D721Med (cell line): Measurements from ENCODE around the gene CCDC158.

ENCODE experiments used
- DNase-seq: peaks from one replicate; pipeline ENCODE4 v3.0.0; 2011; ENCODE audit warnings: low spot score; ENCODE audit not compliant: insufficient read length
- FAIRE-seq: peaks from 2 replicates; lab custom pipeline; 2011; peaks lifted over from hg19 to GRCh38; lab: Jason Lieb, UNC
- TF ChIP-seq, protein P1 (sequence below): IDR thresholded peaks from 2 replicates; pipeline ENCODE4 v1.5.1; 2012; ENCODE audit warnings: mild to moderate bottlenecking, control low read depth; ENCODE audit not compliant: insufficient read depth; ENCODE audit errors: missing control alignments

CCDC158 gene

DNA sequence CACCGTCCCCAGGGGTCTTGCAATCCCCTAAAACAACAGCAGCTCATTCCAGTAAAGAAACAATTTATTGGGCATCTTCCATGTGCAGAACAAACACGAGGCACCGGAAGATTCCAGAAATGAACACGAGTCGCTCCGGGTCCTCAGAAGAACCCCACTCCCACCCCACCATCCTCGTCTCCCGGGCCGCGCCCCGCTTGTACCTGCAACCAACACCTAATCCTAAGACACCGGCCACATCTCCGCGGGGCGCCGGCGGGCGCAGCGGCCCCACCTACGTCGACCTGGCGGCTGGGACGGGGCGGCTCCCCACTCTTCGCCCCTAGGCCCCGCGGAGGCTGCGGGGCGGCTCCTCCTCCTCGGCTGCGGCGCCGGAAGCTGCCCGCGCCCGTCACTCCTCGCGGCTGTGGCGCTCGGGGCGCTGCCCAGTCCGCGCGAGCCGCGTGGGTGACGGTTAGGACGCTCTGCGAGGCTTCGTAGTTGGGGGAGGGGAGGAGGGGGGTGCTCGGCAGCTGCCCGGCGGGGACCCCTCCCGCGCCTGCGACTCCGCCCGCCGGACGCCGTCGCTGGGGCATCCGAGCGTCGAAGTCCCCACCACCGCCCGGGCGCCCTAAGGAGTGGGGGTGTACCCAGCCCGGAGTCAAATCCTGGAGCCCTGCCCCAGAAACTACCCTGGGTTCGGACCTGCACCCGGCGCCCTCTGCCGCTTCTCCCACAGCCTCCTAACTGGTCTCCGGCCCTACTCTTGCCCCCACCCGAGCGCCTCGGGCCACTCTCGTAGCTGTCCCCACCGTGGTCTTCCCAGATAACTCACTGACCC, at the start of gene CCDC158:
TSS of gene CCDC158 (minus strand) at position 380 of the 820 bp plus-strand sequence. CDS start 17,934 bp downstream, outside the sequence.
- TF ChIP-seq, protein P1, sequence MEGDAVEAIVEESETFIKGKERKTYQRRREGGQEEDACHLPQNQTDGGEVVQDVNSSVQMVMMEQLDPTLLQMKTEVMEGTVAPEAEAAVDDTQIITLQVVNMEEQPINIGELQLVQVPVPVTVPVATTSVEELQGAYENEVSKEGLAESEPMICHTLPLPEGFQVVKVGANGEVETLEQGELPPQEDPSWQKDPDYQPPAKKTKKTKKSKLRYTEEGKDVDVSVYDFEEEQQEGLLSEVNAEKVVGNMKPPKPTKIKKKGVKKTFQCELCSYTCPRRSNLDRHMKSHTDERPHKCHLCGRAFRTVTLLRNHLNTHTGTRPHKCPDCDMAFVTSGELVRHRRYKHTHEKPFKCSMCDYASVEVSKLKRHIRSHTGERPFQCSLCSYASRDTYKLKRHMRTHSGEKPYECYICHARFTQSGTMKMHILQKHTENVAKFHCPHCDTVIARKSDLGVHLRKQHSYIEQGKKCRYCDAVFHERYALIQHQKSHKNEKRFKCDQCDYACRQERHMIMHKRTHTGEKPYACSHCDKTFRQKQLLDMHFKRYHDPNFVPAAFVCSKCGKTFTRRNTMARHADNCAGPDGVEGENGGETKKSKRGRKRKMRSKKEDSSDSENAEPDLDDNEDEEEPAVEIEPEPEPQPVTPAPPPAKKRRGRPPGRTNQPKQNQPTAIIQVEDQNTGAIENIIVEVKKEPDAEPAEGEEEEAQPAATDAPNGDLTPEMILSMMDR = no peak
- no peak for FAIRE-seq
- DNase-seq = no peak

DNA sequence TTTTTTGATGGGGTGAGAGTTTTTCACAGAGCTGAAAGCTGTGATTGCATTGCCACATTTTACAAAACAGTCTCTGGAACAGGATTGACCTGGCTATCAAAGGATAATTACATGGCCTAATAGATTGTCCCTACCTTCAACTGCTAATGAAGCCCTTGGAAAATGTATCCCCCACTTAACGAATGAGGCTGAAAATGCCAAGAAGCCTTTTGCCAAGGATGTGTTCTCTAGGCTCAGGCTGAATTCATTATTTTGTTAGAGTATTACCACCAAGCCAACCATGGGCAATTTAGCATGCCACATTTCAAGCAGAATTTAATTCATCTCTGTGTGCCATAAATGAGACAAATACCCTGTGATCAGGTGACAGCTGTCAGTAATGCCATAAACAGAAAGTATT, 49.6 kb upstream of the CCDC158 start:
- no peak for DNase-seq
- no peak for FAIRE-seq
- TF ChIP-seq, protein P1 = no peak

DNA sequence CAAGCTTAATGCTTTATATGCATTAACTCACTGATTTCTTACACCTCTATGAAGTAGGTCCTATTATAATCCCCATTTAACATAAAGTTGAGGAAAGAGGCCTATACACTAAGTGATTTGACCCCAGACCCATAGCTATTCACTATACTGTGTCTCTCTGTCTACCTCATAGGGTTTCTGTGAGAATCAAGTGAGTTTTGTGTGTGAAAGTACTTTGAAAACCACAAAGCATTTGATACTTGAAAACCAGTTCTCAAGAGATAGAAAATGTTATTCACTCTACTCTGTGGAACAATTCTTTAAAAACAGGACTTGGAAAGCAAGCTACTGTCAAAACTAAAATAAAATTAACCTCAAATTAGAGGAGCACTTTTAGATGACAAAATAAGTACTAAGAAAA, 49.1 kb upstream of the CCDC158 start:
- FAIRE-seq (no peak), DNase-seq (no peak)

DNA sequence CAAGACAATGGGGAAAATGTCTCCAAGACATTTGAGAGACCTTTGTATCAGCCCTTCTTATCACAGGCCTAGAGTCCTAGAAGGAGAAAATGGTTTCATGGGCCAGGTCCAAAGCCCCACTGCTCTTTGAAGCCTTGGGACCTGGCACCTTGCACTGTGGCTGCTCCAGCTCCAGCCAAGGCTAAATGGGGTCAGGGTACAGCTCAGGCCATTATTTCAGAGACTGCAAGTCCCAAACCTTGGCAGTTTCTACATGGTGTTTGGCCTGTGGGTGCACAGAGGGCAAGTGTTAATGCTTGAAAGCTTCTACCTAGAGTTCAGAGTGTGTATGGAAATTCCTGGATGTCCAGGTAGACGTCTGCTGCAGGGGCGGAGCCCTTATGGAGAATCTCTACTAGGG, 42.6 kb upstream of the CCDC158 start:
- DNase-seq (no peak), FAIRE-seq (no peak)

More for the DNA sequence above, 49.1 kb upstream of the CCDC158 start:
- TF ChIP-seq, protein P1 = no peak

DNA sequence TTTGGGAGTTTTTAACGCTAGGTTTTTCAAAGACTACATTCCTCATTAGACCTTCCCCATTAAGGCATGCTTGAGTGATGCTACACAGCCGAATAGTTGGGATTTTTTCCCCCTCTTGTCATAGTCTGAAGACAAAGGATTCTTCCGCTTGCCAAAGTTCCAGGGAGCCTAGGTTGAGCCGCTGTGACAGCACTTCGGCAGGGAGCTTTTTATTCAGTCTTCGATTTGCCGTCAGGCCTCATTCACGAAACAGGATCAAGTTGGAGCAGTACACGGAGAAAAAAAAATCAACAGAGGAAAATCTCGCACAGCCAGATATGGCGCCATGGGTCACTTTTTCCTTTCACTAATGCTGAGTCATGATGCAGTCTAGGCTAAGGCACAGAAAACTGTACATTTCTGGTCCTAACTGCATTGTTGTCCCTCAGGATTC, 38.4 kb upstream of the CCDC158 start:
- DNase-seq (no peak), FAIRE-seq (no peak)
- TF ChIP-seq, protein P1 = no peak

More for the DNA sequence above, 42.6 kb upstream of the CCDC158 start:
- TF ChIP-seq, protein P1 = no peak

DNA sequence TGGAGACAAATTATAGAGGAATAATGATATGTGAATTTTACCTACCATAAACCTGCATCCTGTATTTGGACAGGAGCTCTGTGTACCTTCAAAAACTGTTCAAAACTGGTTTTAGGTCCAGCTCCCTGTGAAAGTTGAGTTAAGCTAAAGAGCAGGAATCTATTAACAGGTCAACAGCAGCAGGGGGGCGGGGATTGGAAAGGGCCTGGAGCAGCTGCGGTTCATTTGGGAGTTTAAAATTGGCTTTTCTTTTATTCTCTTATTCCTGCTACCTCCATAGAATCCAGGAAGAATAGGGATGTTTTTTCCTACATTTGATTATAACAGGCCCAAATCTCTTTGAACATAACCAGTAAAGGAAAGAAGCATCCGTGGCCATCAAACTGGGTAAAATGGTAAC, 37.9 kb upstream of the CCDC158 start:
- FAIRE-seq = no peak
- DNase-seq = no peak
- TF ChIP-seq, protein P1 = no peak

DNA sequence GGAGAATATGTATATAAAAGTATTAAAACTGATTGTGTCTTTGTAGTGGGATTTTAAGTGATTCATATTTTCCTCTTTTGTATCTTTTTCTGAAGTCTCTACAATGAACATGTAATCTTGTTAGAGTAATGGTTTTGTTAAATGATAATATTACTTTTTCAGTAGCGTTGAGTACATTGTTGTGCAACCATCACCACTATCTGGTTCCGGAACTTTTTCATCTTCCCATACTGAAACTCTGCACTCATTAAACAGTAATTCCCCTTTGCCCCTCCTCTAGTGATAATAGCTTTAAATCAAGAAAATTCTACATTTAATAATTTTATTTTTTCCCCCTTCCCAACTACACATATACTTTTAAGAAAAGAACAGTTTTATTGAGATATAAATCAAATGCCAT, 37.4 kb upstream of the CCDC158 start:
- DNase-seq = no peak
- TF ChIP-seq, protein P1 = no peak
- FAIRE-seq = no peak
